ENCODE data around the gene SCYL2.
"Not testable (repeated sequence)": the region's sequence is repeated elsewhere in the genome, so short reads cannot be mapped to it uniquely, and the experiment has no call there.

The SCYL2 gene

GRCh38 chr12:100265107-100265506 lies 1.9 kb upstream of the SCYL2 start:
- DNase-seq, result not testable (repeated sequence)

- DNase-seq, result no peak
Measured at GRCh38 chr12:100265732-100266584, 1.0 kb upstream of the SCYL2 start.

GRCh38 chr12:100266585-100266834 lies 467 bp upstream of the SCYL2 start:
- no peak for DNase-seq

GRCh38 chr12:100267603-100268281 lies 765 bp downstream of the SCYL2 start:
- DNase-seq, result peak; percentile 35

GRCh38 chr12:100268835-100269564 lies 2.0 kb downstream of the SCYL2 start:
- DNase-seq, result peak; percentile 11

- no peak for DNase-seq
Measured at GRCh38 chr12:100273782-100274181, 6.8 kb downstream of the SCYL2 start.

GRCh38 chr12:100274291-100274690 lies 7.3 kb downstream of the SCYL2 start:
- DNase-seq, result no peak

- DNase-seq, result no peak
Measured at GRCh38 chr12:100279159-100279558, 12.2 kb downstream of the SCYL2 start.

GRCh38 chr12:100279607-100280244 lies 12.7 kb downstream of the SCYL2 start:
- DNase-seq, result no peak

GRCh38 chr12:100284556-100284955 lies 17.6 kb downstream of the SCYL2 start:
- not testable (repeated sequence) for DNase-seq

- no peak for DNase-seq
Measured at GRCh38 chr12:100289038-100289437, 22.1 kb downstream of the SCYL2 start.

- no peak for DNase-seq
Measured at GRCh38 chr12:100290016-100290415, 23.0 kb downstream of the SCYL2 start.

- peak; percentile 29 for DNase-seq
Measured at GRCh38 chr12:100293017-100293416, 26.0 kb downstream of the SCYL2 start.

- DNase-seq, result not testable (repeated sequence)
Measured at GRCh38 chr12:100294366-100294765, 27.4 kb downstream of the SCYL2 start.

- no peak for DNase-seq
Measured at GRCh38 chr12:100295764-100296555, 29.0 kb downstream of the SCYL2 start.

GRCh38 chr12:100302081-100302480 lies 35.1 kb downstream of the SCYL2 start:
- DNase-seq, result no peak

- no peak for DNase-seq
Measured at GRCh38 chr12:100303831-100304230, 36.9 kb downstream of the SCYL2 start.

- DNase-seq, result not testable (repeated sequence)
Measured at GRCh38 chr12:100304334-100304733, 37.4 kb downstream of the SCYL2 start.

- not testable (repeated sequence) for DNase-seq
Measured at GRCh38 chr12:100308138-100308537, 41.2 kb downstream of the SCYL2 start.

GRCh38 chr12:100311317-100311716 lies 44.3 kb downstream of the SCYL2 start:
- DNase-seq, result no peak

- no peak for DNase-seq
Measured at GRCh38 chr12:100317371-100317770, 50.4 kb downstream of the SCYL2 start.

- no peak for DNase-seq
Measured at GRCh38 chr12:100324498-100324897, 57.5 kb downstream of the SCYL2 start.
